Stimulated activated naive CD8-positive, alpha-beta T cell treated with anti-CD3 and anti-CD28 coated beads, Interleukin-15, Interleukin-2, amounts not matched to agents 100 U/mL and 50 U/mL, for 24 hours (primary cell): ENCODE data around the gene NAT8L.
"Not testable (repeated sequence)": the region's sequence is repeated elsewhere in the genome, so short reads cannot be mapped to it uniquely, and the experiment has no call there.

Experiments used
- ATAC-seq: fragments of 150-1000 bp; cut with Tn5 transposase; one replicate; pipeline ENCODE4 v1.10.0; 2021
- DNase-seq: peaks from one replicate; pipeline ENCODE4 v3.0.0; 2021

NAT8L gene, protein sequence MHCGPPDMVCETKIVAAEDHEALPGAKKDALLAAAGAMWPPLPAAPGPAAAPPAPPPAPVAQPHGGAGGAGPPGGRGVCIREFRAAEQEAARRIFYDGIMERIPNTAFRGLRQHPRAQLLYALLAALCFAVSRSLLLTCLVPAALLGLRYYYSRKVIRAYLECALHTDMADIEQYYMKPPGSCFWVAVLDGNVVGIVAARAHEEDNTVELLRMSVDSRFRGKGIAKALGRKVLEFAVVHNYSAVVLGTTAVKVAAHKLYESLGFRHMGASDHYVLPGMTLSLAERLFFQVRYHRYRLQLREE

DNA sequence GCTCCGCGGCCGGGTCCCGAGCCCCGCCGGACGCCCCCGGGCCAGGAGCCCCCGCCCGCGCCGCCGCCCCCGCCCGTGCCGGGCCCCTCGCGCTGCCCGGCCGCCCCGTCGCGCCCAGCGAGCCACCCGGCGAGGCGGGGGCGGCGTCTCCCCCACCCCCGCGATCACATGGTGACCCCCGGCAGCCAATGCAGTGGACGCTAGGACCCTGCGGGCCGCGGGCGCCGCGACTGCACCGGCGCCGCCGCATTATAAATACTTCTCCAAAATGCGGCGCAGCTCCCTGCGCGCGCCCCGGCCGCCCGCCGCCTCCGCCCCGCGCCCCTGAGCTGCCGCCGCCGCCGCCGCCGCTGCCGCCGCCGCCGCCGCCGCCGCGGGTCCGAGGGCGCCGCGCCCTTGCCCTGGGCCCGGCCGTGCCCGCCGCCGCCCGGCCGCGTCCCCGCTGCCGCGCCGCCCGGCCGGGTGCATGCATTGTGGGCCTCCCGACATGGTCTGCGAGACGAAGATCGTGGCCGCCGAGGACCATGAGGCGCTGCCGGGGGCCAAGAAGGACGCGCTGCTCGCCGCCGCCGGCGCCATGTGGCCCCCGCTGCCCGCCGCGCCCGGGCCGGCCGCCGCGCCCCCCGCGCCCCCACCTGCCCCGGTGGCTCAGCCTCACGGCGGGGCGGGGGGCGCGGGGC lies at the start of gene NAT8L:
Gene NAT8L, plus strand, starts transcription at position 282 of the 680 bp plus-strand sequence. Its CDS starts 185 bp downstream, at position 467.
- peak; percentile 48 for ATAC-seq
- no peak for DNase-seq

DNA sequence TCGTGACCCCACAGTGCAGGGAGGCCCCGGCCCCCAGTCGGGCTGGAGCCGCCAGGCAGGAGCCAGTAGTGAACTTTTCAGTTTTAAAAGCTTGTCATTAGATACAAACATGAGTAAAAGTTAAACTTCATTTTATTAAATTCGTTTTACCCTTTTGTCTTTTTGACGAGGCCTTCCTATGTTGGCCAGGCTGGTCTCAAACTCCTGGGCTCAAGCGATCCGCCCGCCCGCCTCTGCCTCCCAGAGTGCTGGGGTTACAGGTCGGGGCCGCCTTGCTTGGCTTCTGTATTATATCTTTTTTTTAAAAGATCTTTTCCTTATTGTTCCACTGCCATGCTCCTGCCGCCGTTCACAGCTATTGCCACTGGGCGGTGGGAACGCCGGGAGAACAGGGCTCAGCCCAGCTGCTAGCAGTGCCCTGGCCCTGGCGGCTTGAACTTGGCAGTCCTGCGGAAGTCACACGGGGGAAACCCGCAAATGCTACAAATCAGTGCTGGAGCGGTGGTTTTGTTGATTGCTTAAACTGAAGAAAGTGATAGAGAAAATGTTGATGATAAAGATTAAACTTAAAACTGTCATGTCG lies 49.4 kb upstream of the NAT8L start:
- DNase-seq (peak; percentile 63), ATAC-seq (peak; percentile 40)

DNA sequence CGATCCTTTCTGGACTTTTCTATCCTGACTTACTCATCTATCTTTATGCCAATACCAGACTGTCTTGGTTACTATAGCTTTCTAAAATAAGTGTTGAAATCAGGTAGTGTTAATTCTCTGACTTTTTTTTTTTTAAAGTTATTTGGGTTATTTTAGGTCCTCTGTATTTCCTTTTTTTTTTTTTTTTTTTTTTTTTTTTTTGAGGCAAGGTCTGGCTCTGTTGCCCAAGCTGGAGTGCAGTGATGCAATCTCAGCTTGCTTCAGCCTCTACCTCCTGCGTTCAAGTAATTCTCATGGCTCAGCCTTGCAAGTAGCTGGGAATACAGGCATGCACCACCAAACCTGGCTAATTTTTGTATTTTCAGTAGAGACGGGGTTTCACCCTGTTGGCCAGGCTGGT lies 47.5 kb upstream of the NAT8L start:
- no peak for DNase-seq
- no peak for ATAC-seq

DNA sequence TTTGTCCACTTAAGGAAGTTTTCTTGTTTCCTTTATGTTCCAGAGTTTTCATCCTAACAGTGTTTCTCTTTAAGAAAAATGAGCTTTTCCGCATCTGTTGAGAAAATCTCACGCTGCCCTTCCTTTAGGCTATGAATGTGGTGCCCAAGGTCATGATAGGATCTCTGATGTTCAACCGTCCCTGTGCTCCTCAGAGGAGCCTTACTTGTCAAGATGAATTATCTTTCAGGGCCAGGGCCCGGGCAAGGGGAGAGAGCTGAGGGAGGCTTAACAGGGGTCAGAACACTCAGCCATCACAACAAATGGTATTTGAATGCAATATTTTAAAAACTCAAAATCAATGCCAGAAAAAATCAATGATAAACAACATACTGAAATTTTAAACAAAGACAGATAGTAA lies 44.1 kb upstream of the NAT8L start:
- DNase-seq = no peak
- no peak for ATAC-seq

DNA sequence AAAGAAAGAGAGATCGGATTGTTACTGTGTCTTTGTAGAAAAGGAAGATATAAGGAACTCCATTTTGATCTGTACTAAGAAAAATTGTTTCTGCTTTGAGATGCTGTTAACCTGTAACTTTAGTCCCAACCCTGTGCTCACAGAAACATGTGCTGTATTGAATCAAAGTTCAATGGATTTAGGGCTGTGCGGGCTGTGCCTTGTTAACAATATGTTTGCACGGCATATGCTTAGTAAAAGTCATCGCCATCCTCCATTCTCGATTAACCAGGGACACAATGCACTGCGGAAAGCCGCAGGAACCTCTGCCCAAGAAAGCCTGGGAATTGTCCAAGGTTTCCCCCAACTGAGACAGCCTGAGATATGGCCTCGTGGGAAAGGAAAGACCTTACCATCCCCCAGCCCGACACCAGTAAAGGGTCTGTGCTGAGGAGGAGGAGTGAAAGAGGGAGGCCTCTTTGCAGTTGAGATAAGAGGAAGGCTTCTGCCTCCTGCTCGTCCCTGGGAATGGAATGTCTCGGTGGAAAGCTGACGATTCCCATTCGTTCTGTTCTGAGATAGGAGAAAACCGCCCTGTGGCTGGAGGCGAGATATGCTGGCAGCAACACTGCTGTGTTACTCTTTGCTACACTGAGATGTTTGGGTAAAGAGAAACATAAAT lies 37.6 kb upstream of the NAT8L start:
- DNase-seq, ATAC-seq: not testable (repeated sequence)

DNA sequence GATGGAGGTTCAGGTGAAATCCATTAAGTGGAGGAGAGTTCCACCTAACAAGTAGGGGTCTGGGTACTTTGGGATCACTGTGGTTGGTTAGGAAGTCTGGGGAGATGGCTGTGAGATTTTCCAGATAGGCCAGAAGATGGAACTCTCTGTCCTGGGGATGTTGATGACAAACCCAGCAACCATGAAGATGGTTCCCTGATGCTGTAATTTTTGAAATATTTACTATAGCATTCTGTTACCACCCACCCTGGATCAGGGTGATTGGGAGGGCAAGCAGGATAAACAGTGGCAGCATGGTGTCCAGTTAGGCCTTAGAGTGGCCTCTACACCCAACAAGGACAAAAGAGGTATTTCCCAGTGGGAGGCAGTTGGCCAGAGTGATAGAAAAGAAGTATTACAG lies 34.4 kb upstream of the NAT8L start:
- ATAC-seq (no peak), DNase-seq (no peak)

DNA sequence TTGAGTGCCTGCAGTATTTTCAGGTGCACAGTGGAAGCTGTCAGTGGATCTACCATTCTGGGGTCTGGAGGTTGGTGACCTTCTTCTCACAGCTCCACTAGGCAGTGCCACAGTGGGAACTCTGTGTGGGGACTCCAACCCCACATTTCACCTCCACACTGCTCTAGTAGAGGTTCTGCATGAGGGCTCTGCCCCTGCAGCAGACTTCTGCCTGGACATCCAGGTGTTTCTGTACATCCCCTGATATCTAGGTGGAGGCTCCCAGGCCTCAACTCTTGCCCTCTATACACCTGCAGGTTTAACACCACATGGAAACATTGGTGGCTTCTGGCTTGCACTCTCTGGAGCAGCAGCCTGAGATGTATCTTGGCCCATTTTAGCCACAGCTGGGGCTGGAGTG lies 33.3 kb upstream of the NAT8L start:
- no peak for ATAC-seq

DNA sequence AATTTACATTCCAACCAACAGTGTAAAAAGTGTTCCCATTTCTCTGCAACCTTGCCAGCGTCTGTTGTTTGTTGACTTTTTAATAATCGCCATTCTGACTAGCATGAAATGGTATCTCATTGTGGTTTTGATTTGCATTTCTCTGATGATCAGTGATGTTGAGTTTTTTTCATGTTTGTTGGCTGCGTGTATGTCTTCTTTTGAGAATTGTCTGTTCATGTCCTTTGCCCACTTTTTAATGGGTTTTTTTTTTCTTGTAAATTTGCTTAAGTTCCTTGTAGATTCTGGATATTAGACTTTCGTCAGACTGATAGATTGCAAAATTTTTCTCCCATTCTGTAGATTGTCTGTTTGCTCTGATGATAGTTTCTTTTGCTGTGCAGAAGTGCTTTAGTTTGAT lies 32.0 kb upstream of the NAT8L start:
- not testable (repeated sequence) for ATAC-seq, DNase-seq

More for the DNA sequence above, 33.3 kb upstream of the NAT8L start:
- no peak for DNase-seq

DNA sequence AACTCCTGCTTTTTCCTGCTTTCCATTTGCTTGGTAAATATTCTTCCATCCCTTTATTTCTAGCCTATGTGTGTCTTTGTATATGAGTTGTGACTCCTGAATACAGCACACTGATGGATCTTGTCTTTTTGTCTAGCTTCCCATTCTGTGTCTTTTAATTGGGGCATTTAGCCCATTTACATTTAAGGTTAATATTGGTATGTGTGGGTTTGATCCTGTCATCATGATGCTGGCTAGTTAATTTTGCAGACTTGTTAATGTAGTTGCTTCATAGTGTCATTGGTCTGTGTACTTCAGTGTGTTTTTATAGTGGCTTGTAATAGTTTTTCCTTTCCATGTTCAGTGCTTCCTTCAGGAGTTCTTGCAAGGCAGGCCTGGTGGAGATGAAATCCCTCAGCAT lies 28.0 kb upstream of the NAT8L start:
- not testable (repeated sequence) for DNase-seq, ATAC-seq

DNA sequence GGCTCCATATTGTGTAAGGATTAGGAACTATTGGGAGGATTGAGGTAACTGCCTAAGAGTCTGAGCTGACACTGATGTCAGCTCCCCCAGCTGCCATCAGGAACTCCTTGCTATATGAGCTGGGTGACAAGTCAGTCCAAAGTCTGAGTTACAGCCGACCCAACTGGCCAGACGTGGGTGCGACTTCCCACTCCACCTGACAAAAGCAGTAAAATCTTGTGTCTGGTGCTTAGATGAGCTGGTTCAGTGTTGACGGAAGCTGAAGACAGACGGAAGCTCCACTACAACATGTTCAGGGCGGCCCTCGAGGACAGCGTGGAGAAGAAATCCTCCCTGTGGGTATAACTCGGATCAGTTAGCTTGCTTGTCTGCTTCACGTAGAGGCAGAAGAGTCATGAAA lies 22.8 kb upstream of the NAT8L start:
- ATAC-seq (no peak), DNase-seq (no peak)

DNA sequence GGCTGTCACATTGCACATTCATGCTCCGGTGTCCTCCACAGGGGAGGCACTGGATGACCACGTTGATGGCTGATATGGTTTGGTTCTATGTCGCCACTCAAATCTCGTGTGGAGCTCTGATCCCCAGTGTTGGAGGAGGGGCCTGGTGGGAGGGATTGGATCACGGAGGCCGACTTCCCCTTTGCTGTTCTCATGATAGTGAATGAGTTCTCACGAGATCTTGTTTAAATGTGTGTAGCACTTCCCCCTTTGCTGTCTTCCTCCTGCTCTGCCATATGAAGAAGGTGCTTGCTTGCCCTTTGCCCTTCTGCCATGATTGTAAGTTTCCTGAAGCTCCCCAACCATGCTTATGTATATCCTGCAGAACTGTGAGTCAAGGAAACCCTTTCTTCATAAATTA lies 22.3 kb upstream of the NAT8L start:
- ATAC-seq (no peak), DNase-seq (no peak)

DNA sequence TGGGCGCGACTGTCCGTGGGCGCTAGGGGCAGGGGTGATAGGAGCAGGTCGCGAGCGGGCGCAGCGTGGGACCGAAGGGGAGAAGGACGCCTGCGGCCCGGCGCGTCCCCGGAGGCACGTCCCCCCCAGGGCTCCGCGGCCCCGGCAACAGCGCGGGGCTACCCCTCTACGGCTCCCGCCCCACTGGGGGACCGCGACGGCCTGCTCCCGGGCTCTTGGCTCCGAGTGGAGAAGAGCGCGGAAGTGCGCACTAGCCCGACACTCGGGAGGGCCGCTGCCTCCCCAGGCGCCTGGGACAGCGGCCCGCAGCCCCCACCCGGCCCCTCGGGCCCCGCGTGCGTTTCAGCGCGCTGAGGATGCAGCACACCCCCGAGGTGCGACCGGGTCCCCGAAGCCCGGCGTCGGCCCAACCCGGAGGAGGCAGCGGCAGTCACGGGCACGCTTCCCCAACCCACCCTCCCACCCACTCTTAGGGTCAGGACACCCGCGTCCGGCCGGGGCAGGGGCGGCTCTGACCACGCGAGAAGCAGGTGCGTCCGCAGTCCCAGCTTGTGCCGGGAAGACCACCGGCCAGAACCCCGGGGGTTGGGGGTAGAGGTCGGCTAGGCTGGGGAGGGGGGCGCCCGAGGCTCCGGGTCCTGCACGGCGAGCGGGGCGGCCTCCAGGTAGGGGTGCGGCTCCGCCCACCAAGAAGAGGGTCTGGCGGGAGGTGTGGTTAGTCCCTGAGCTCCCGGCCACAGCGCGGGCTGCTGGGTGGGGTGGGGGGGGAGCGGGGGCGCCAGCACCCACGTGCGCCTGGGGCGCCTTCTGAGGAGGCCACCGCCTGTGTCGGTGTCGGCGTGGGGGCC lies 18.5 kb upstream of the NAT8L start:
- ATAC-seq (no peak), DNase-seq (no peak)

DNA sequence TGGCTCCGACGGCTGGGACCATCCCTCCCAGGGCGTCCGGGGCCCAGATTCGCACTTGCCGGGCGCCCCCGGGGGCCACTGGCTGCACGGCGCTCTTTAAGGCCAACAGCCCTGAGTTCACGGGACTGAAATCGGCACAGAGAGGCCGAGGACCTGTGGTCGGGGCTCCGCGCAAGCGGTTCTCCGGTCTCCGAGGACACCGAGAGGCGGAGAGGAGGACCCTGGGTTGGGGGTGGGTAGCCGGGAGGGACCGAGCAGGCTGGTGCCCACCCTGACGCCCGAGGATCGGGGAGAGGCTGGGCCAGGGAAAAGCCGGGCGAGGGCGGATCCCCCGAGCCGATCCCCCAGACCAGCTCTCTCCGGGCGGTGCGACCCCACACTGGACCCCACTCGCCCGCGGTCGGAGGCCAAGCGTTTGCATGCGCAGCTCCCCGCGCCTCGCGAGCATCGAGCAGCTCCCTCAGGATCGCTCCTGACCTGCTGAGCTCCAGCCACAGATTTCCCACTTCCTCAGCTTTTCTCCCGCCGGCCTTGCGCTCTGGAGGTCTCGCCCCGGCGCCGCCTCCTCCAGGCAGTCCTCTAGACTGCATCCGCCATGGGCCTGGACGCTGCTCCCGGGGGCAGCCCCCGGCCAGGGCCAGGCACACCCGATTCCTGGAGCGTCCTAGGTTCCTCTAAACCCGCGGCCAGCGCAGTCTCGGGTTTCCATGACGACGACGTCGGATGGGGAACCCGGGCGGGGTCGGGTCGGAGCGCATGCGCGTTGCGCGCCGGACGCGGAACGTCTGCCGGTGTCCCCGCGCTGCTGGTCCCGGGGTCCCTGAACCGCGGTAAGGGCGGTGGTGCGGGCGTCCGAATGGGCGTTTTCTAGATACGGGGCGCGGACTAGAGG lies 17.6 kb upstream of the NAT8L start:
- ATAC-seq = peak; percentile 64

DNA sequence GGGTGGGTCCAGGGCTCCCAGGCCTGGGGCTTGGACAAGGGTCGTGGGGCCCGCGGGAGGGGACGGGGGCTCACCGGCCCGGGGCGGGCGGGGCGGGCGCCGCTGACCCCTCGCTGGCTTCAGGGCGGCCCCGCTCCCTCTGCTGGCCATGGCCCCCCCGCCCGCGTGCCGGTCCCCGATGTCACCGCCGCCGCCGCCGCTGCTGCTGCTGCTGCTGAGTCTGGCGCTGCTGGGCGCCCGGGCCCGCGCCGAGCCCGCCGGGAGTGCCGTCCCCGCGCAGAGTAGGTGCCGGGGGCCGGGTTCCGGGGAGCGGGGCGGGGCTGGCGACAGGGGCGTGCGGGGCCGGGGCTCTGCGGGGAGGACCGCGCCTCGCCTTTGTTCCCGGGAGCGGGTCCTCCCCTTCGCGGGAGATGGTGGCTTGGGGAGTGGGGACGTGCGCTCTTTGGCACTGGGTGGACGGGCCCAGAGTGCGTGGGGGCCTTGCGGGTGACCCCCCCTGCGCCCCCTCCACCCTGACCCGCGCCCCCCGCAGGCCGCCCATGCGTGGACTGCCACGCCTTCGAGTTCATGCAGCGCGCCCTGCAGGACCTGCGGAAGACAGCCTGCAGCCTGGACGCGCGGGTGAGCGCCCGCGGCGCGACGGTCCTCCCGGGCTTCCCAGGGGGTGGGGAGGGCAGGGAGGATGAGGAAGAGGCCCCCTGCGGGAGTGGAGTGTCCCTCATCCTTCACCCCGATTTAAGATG lies 16.8 kb upstream of the NAT8L start:
- peak; percentile 50 for ATAC-seq
- DNase-seq = peak; percentile 50

More for the DNA sequence above, 17.6 kb upstream of the NAT8L start:
- DNase-seq = peak; percentile 92

DNA sequence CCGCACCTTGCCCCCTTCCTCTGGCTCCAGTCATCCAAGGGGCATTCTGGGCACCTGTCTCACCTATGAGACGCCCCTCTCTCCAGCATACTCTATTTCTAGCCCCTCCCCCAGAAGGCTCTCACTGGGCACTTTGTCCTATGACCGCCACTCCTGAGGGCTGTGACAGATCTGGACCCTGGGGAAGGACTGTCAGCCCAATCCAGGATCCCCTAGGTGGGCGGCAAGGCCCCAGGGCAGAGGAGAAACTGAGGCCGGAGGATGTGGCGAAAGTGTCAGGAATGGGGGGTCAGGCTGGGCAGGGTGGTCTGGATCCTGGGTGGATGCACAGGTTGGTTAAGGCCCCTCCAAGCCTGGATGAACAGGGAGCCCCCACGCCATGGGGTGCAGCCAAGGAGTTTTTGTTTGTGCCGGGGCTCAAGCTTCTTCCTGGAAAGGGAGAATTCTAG lies 16.2 kb upstream of the NAT8L start:
- ATAC-seq (no peak), DNase-seq (no peak)

DNA sequence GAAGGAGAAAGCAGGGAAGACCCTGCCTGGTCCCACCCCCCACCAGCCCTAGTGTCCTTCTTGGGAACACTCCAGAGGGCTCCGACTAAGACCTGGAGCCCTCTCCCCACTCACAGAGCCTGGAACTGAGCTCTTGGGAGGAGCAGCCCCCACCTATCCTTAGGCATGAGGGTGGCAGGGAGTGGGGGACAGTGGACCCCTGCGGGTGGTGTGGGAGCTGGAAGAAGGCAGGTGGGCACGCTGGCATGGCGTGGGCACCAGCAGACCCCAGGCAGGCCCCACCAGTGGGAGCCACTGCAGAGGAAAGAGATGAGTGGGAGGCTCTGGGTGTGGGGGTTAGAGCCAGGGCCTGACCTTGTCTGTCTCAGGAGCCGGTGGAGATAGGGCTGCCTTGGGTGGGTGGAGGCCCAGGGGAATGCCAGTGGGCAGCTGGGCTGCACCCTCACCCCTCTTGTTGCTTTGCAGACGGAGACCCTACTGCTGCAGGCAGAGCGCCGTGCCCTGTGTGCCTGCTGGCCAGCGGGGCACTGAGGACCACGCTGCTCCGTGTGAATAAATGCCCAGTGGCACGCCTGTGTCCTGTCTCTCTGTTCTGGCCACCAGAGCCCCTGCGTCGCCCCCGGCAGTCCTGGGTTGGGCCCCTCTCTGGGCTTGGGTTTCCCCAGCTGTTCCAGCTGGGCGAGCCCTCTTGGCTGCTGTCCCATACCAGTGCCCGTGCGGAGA lies 15.6 kb upstream of the NAT8L start:
- no peak for DNase-seq
- ATAC-seq = no peak

DNA sequence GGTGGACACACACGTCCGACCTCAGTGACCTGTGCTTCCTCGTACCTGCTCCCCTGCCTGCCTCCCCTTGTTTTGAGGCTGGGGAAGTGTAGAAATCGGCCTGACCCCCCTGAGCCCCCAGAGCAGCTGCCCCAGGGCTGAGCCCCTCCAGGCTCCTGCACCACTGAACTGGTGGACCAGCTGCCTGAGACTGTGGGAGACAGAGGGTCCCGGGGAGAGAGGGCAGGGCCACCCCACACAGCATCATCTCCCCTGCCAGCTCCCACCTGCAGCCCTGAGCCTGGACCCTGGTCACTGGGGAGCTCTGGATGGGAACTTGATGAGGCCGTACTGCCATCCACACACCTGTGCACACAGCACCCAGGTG lies 15.0 kb upstream of the NAT8L start:
- ATAC-seq (no peak), DNase-seq (no peak)

DNA sequence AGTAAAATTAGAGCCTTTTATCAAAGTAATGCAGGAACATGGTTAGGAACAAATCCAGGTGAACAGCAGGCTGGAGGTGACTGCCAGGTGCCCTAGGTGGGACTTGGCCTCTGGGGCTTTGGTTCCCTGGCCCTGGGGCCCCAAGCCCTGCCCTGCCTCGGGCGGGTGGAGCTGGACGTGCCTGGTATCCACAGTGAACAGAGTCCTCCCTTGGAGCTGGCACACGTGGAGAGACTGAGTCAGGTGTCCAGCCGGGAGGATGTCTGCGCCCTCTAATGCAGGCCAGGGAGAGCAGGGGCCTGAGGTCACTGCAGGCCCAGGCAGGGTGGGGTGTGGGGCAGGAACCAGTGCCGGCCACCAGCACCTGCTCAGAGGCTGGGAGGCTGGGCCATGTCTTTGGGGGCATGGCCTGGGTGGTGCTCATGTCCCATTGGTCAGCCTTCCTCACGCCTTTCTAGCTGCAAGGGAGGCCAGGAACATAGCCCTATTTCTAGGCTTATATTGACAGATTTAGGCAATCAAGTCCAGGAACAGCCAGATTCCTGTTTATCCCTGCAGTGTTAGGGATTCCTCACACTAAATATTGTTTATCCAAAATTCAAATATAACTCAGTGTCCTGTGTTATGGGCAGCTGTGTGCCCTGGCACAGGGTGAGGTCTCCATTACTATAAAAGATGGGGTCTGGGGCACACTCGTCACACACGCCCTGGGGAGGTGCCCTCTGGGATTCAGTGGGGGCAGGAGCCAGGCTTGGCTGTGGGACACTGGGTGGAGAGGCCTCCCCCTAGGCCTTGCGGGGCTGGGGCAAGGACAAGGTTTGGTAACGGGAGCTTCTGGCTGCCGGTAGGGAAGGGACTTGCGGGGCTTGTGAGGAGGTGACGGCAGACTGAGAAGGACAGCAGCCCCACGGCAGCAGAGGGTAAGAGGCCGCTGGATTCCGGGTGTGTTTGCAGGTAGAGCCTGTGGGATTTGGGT lies 14.3 kb upstream of the NAT8L start:
- ATAC-seq = no peak
- DNase-seq = no peak
